A673 (cell line): ENCODE data around the gene CLEC20A. TPM values are rescaled to one million over a fixed set of nuclear protein-coding genes. Genes with fewer than 3 reads are reported as not detected.

Experiments
- BruUV-seq: library from RNA; stranded (reverse); fragments of 400-500 nt; replicated peaks from 2 replicates; lab custom pipeline; 2021; lab: Mats Ljungman, UMichigan
- CTCF ChIA-PET: fragments of 300-600 bp; sonication (Branson Sonifier 250); formaldehyde crosslinking; loops from one replicate; lab custom pipeline; 2022; ENCODE audit warnings: antibody characterized with exemption; lab: Charles Lee
- POLR2A ChIA-PET: fragments of 300-600 bp; sonication (Branson Sonifier 250); formaldehyde crosslinking; loops from one replicate; lab custom pipeline; 2022; ENCODE audit warnings: antibody characterized with exemption; ENCODE audit not compliant: low non-redundant PET; lab: Charles Lee
- DNase-seq: peaks from one replicate; pipeline ENCODE4 v3.0.0-alpha.2; 2015; ENCODE audit warnings: low spot score
- H3K27ac ChIP-seq: fragments of 200-600 bp; sonication (generic); 2 replicates; pipeline ENCODE4 v1.5.1; 2016; ENCODE audit warnings: mixed run types, low read depth, mild to moderate bottlenecking, mixed read lengths, antibody characterized with exemption, low read length; ENCODE audit not compliant: poor library complexity, severe bottlenecking
- H3K27me3 ChIP-seq: fragments of 200-600 bp; sonication (generic); replicated peaks from 2 replicates; pipeline ENCODE4 v1.6.1; 2017; ENCODE audit warnings: mixed run types, low read depth, mild to moderate bottlenecking, mixed read lengths, antibody characterized with exemption, low read length; ENCODE audit not compliant: insufficient read depth, poor library complexity
- H3K36me3 ChIP-seq: fragments of 200-600 bp; sonication (generic); 2 replicates; pipeline ENCODE4 v1.6.1; 2016; ENCODE audit warnings: mixed run types, mild to moderate bottlenecking, mixed read lengths, antibody characterized with exemption, low read length; ENCODE audit not compliant: insufficient read depth, poor library complexity, severe bottlenecking
- H3K4me1 ChIP-seq: fragments of 200-600 bp; sonication (generic); 2 replicates; pipeline ENCODE4 v1.6.1; 2017; ENCODE audit warnings: mixed run types, mild to moderate bottlenecking, mixed read lengths, antibody characterized with exemption, low read length; ENCODE audit not compliant: insufficient read depth, poor library complexity, severe bottlenecking
- H3K4me3 ChIP-seq: fragments of 200-600 bp; sonication (generic); 2 replicates; pipeline ENCODE4 v1.5.1; 2016; ENCODE audit warnings: low read depth, mixed run types, mild to moderate bottlenecking, mixed read lengths, low read length; ENCODE audit not compliant: poor library complexity, severe bottlenecking
- H3K9me3 ChIP-seq: fragments of 200-600 bp; sonication (generic); 2 replicates; pipeline ENCODE4 v1.6.1; 2016; ENCODE audit warnings: mixed run types, low read depth, mild to moderate bottlenecking, mixed read lengths, antibody characterized with exemption, low read length; ENCODE audit not compliant: poor library complexity, severe bottlenecking
- CTCF ChIP-seq: fragments of 300-800, 200-600 bp; sonication (generic); conservative IDR thresholded peaks from 2 replicates; pipeline ENCODE4 v1.5.1; 2017; ENCODE audit warnings: low read depth, mild to moderate bottlenecking, antibody characterized with exemption, low read length, moderate library complexity, mixed read lengths
- EZH2 ChIP-seq: fragments of 200-600 bp; sonication (generic); IDR thresholded peaks from 2 replicates; pipeline ENCODE4 v1.6.1; 2017; ENCODE audit warnings: borderline replicate concordance, low read depth, mild to moderate bottlenecking, mixed read lengths, antibody characterized with exemption, low read length; ENCODE audit not compliant: poor library complexity, severe bottlenecking
- intact Hi-C: fragments of 100-400 bp; cut with micrococcal nuclease; formaldehyde crosslinking; loops from one replicate; pipeline ENCODE4 v1.10.0; 2022; ENCODE audit not compliant: unreplicated experiment
- total RNA-seq: library from RNA; stranded (reverse); gene quantifications from 2 replicates; pipeline ENCODE4 v1.2.3, GENCODE V29; 2021

CLEC20A gene
- total RNA-seq, 1 experiment from 2014 or later = not detected

GRCh38 chr1:178542554-178543289 is 46.0 kb upstream of the CLEC20A start:
- Histone ChIP-seq H3K4me1 (no peaks in the 10 kb centered on the region), H3K36me3 (no peaks in the 10 kb centered on the region), H3K27ac (peak overlapping the region; percentile 64), H3K27me3 (no peaks in the 10 kb centered on the region), H3K4me3 (peak overlapping the region; percentile 92), H3K9me3 (no peaks in the 10 kb centered on the region)
- peak; percentile 85 for DNase-seq
- TF ChIP-seq CTCF (peak; percentile 95), EZH2 (no peak)
- intact Hi-C loops = loop anchor here (1.0 to 5.0 kb wide), 5 partner anchors 211 to 1055 kb away; partner anchors contain the start of gene AXDND1
- BruUV-seq = no TSS peak
- ChIA-PET CTCF (interaction anchor here (0.9 to 1.2 kb wide), 2 partner anchors 211 to 460 kb away, joined by 3 to 6 read pairs (median 3); no protein-coding TSS in a partner anchor), POLR2A (interaction anchor here (0.6 kb wide), 1 partner anchor 1611 kb away, joined by 9 read pairs; no protein-coding TSS in a partner anchor)

GRCh38 chr1:178541829-178542553 is 45.2 kb upstream of the CLEC20A start:
- intact Hi-C loops = loop anchor here (1.0 to 5.0 kb wide), 5 partner anchors 211 to 1055 kb away; partner anchors contain the start of gene AXDND1
- Histone ChIP-seq H3K27me3 (no peaks in the 10 kb centered on the region), H3K4me1 (no peaks in the 10 kb centered on the region), H3K27ac (peak overlapping the region; percentile 64), H3K4me3 (peak overlapping the region; percentile 92), H3K9me3 (no peaks in the 10 kb centered on the region), H3K36me3 (no peaks in the 10 kb centered on the region)
- ChIA-PET CTCF (interaction anchor here (1.0 to 1.2 kb wide), 2 partner anchors 211 to 461 kb away, joined by 3 to 6 read pairs; no protein-coding TSS in a partner anchor), POLR2A (interaction anchor here (0.6 kb wide), 1 partner anchor 1612 kb away, joined by 9 read pairs; no protein-coding TSS in a partner anchor)
- TF ChIP-seq CTCF (no peak), EZH2 (no peak)
- peak; percentile 31 for DNase-seq
- BruUV-seq = no TSS peak

DNA sequence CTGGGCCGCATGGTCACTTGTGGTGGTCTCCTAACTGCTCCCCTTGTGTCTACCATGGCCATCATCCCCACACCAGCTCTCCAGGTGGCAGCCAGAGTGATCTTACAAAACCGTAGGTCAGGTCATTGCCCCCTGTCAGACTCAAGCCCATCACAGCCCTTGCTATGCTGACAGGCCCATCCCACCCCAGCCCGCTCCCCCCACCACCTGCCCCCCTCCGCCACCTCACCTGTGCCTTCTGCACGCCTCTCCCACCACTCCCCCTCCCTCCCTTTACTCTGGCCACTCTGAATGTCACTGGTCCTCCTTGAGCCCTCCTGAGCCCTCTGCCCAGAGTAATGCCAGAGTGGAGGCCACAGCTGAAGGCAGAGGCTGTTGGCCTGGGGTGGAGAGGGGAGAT is 44.6 kb upstream of the CLEC20A start:
- no peak for TF ChIP-seq CTCF
- TF ChIP-seq EZH2 = no peak
- ChIA-PET CTCF (interaction anchor here (0.6 kb wide), 1 partner anchor 328 kb away, joined by 3 read pairs; no protein-coding TSS in a partner anchor), POLR2A (no interaction called here)
- H3K4me3 ChIP-seq = no peak overlapping the region
- no peaks in the 10 kb centered on the region for H3K4me1 ChIP-seq
- intact Hi-C loops = loop anchor here (5.0 kb wide), 3 partner anchors 229 to 1056 kb away; partner anchors contain the start of gene AXDND1
- no peaks in the 10 kb centered on the region for H3K9me3 ChIP-seq
- H3K36me3 ChIP-seq = no peaks in the 10 kb centered on the region
- H3K27ac ChIP-seq = no peak overlapping the region
- no peak for DNase-seq
- BruUV-seq = no TSS peak
- H3K27me3 ChIP-seq = no peaks in the 10 kb centered on the region
